Measurements from ENCODE around the gene MYO18B.

MYO18B gene

GRCh38 chr22:25900390-25900789, 158.4 kb downstream of the MYO18B start:
- Histone ChIP-seq H3K4me1 (ENCODE audit: control insufficient read depth in 1 of 2, insufficient read depth in 1 of 2, low read depth in 1 of 2, low read length in 1 of 2) (no peaks in the 10 kb centered on the region), H3K36me3 (no peaks in the 10 kb centered on the region), H3K27me3 (peaks cover 17% of the 10 kb centered on the region), H3K4me3 (ENCODE audit: low read depth in 1 of 2, low read length in 1 of 2) (no peak overlapping the region), H3K27ac (no peak overlapping the region), H3K9me3 (no peaks in the 10 kb centered on the region)
- TF ChIP-seq, protein P1, sequence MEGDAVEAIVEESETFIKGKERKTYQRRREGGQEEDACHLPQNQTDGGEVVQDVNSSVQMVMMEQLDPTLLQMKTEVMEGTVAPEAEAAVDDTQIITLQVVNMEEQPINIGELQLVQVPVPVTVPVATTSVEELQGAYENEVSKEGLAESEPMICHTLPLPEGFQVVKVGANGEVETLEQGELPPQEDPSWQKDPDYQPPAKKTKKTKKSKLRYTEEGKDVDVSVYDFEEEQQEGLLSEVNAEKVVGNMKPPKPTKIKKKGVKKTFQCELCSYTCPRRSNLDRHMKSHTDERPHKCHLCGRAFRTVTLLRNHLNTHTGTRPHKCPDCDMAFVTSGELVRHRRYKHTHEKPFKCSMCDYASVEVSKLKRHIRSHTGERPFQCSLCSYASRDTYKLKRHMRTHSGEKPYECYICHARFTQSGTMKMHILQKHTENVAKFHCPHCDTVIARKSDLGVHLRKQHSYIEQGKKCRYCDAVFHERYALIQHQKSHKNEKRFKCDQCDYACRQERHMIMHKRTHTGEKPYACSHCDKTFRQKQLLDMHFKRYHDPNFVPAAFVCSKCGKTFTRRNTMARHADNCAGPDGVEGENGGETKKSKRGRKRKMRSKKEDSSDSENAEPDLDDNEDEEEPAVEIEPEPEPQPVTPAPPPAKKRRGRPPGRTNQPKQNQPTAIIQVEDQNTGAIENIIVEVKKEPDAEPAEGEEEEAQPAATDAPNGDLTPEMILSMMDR (IDR thresholded peaks at IDR 0.05): no peak

DNA sequence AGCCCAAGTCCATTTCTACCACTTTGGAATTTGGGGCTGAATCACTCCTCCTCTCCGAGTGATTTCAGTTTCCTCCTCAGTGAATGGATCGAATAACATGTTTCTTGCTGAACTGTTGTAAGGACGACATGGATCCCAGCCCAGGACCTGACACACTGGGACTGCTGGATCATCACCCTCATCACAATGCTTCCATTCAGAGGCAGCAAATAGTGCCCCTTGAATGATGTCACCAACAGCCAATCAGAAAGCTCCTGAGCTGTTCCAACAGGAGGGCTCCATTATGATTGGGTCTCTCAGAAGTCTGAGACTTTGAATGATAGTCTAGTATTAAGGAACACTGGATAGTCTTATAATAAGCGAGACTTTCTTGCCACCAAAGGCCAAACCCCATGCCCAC, 158.9 kb downstream of the MYO18B start:
- H3K4me1 ChIP-seq (ENCODE audit: control insufficient read depth in 1 of 2, insufficient read depth in 1 of 2, low read depth in 1 of 2, low read length in 1 of 2): no peaks in the 10 kb centered on the region
- TF ChIP-seq, protein P1 (IDR thresholded peaks at IDR 0.05): no peak
- no peaks in the 10 kb centered on the region for H3K36me3 ChIP-seq
- no peak overlapping the region for H3K27ac ChIP-seq
- no peak overlapping the region for H3K4me3 ChIP-seq (ENCODE audit: low read depth in 1 of 2, low read length in 1 of 2)
- H3K27me3 ChIP-seq: peaks cover 17% of the 10 kb centered on the region
- H3K9me3 ChIP-seq: no peaks in the 10 kb centered on the region

DNA sequence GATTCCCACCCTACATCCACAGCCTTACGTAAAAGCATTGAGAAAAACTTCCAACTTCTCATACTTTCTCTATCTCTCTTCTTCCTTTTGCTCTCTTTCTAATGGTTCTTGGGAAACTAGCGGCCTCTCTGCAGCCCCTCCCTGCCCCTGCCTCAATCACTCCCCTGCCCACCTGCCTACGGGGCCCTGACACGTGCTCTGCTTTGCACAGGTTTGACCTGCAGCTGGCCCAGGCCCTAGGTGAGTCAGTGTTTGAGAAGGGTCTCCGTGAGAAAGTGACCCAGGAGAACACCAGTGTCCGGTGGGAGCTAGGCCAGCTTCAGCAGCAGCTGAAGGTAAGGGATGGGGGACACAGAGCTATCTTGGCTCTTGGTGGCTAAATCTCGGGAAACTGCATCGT, 160.4 kb downstream of the MYO18B start:
- no peak overlapping the region for H3K4me3 ChIP-seq (ENCODE audit: low read depth in 1 of 2, low read length in 1 of 2)
- H3K36me3 ChIP-seq: no peaks in the 10 kb centered on the region
- H3K4me1 ChIP-seq (ENCODE audit: control insufficient read depth in 1 of 2, insufficient read depth in 1 of 2, low read depth in 1 of 2, low read length in 1 of 2): no peaks in the 10 kb centered on the region
- H3K9me3 ChIP-seq: no peaks in the 10 kb centered on the region
- TF ChIP-seq, protein P1 (IDR thresholded peaks at IDR 0.05): no peak
- no peak overlapping the region for H3K27ac ChIP-seq
- H3K27me3 ChIP-seq: peaks cover 17% of the 10 kb centered on the region

- no peak overlapping the region for H3K4me3 ChIP-seq (ENCODE audit: low read depth in 1 of 2, low read length in 1 of 2)
- H3K9me3 ChIP-seq: no peaks in the 10 kb centered on the region
- no peaks in the 10 kb centered on the region for H3K36me3 ChIP-seq
- peaks cover 17% of the 10 kb centered on the region for H3K27me3 ChIP-seq
- H3K4me1 ChIP-seq (ENCODE audit: control insufficient read depth in 1 of 2, insufficient read depth in 1 of 2, low read depth in 1 of 2, low read length in 1 of 2): no peaks in the 10 kb centered on the region
- H3K27ac ChIP-seq: no peak overlapping the region
- TF ChIP-seq, protein P1 (IDR thresholded peaks at IDR 0.05): no peak
Measured at GRCh38 chr22:25903294-25903693, 161.3 kb downstream of the MYO18B start.

DNA sequence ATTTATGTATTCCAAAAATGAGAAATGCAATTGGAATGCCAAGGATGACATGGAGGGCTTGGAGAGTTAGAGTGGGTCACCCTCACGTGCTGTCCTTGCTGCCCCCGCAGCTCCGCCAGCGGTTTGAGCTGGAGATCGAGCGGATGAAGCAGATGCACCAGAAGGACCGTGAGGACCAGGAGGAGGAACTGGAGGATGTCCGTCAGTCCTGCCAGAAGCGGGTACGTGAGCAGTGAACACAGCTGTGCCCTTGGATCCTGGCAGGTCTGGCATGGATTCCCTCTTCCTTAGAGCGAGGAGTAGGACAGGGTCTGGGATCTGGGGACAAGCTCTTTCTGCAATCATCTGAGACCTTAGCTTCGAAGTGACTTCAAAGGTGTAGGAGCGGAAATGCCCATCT, 166.2 kb downstream of the MYO18B start:
- TF ChIP-seq, protein P1 (IDR thresholded peaks at IDR 0.05): no peak
- Histone ChIP-seq H3K4me1 (ENCODE audit: control insufficient read depth in 1 of 2, insufficient read depth in 1 of 2, low read depth in 1 of 2, low read length in 1 of 2) (no peaks in the 10 kb centered on the region), H3K9me3 (no peaks in the 10 kb centered on the region), H3K4me3 (ENCODE audit: low read depth in 1 of 2, low read length in 1 of 2) (no peak overlapping the region), H3K27ac (no peak overlapping the region), H3K36me3 (no peaks in the 10 kb centered on the region), H3K27me3 (peaks cover 35% of the 10 kb centered on the region)

DNA sequence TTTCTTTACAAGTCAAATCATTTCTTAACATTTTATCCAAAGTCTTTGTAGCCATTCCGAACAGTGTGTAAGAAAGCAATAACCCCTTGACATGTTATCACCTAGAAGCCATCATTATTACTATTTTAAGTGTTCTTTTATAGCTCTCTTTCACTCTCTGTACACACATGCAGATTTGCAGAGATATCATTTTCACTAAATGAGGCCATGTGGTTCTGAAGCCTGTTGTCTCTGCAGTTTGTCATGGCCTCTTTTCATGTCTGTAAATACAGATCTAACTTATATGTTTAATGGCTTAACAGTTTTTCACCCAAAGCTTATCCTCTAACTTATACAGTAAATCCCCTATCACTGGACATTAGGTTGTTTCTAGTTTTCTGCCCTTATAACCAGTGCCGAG, 166.8 kb downstream of the MYO18B start:
- Histone ChIP-seq H3K27ac (no peak overlapping the region), H3K27me3 (peaks cover 30% of the 10 kb centered on the region), H3K9me3 (no peaks in the 10 kb centered on the region), H3K4me3 (ENCODE audit: low read depth in 1 of 2, low read length in 1 of 2) (no peak overlapping the region), H3K4me1 (ENCODE audit: control insufficient read depth in 1 of 2, insufficient read depth in 1 of 2, low read depth in 1 of 2, low read length in 1 of 2) (no peaks in the 10 kb centered on the region), H3K36me3 (no peaks in the 10 kb centered on the region)
- TF ChIP-seq, protein P1 (IDR thresholded peaks at IDR 0.05): no peak

Data from neutrophil (primary cell).